Stimulated activated CD4-positive, alpha-beta T cell treated with anti-CD3 and anti-CD28 coated beads, Interleukin-4, amount 100 ng/mL, for 4 hours (primary cell): ENCODE measurements around the gene FAM180A.

Experiments
- DNase-seq, 2 experiments: peaks; one replicate each; pipeline ENCODE4 v3.0.0-alpha.2; 2020

Gene FAM180A

DNA sequence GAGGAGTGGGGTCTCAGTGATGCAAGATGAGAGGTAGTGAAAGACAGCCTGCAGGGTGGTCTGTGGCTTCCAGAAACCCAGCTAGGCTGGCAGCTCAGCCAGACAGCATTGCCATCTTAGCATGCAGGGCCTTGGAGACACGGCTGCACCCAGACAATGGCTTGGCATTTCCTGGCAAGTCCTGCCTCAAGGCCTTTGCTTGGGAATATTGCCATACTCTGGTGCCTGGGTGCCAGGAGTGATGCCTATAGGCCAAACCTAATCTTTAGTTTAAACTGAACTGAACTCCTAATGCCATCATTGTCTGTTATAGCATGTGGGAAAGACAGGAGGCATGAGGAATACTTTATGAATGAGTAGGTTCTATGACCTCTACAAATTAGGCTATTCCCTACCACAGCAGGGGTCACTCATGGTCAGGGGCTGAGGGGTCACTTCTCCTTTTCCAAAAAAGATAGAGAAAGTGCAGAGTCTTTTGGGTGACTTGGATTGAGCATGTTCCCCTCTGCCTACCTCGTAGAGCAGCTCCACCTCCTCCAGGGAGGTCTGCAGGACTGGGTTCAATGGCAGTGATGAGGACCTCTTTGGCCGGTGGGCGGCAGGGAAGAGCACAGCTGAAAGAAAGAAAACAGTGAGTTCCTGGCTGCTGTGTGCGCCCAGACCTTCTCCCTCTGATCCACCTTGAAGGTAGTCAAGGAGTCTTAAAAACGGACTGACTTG is 11.9 kb downstream of the FAM180A start:
- DNase-seq = no peak

DNA sequence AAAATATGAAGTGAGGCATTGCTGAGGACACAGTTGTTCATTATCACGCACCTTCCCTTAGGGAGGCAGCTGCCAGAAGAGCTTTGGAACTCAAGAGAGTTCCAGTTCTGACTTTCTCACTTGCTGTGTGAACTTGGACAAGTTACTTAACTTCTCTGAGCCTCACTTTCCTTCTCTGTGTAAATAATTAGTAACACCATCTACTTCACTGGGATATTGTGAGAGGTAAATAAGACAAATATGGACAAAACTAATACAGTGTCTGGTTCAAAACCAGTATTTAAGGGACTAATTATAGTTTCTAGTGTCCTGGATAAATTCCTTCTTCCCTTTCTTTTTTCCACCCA is 14.3 kb downstream of the FAM180A start:
- no peak for DNase-seq

DNA sequence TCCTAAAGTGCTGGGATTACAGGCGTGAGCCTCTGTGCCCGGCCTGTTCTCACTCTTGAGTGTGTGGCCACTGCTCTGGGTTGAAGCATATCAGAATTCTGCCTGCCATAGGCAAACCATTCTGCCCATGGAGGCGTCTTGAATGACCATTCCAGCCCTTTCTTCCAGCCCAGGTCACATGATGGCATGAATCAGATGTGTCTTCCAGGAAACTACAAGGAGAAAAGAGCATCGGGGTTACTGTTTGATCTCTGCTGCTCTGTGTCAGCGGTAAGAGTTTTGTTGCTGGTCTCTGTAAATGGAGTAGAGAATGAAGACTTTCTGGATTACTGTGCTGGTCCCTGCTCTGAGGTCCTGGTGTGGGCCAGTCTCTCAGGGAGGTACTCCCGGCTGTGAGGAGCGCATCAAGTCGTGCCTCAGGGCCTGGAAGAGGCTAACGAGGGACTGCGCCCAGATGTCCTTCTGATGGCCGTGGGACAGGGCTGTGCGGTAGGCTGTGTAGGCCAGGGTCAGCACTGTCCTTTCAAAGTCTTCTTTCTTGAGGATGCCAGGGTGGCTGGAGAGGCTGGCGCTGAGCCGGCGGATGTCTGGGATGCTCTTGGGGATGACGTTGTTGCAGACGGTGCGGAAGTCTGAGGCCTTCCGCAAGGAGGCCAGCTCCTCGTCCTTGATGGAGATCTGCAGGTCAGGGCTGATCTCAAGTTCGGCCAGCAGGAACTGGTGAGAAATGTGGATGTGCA is 14.8 kb downstream of the FAM180A start:
- no peak for DNase-seq

DNA sequence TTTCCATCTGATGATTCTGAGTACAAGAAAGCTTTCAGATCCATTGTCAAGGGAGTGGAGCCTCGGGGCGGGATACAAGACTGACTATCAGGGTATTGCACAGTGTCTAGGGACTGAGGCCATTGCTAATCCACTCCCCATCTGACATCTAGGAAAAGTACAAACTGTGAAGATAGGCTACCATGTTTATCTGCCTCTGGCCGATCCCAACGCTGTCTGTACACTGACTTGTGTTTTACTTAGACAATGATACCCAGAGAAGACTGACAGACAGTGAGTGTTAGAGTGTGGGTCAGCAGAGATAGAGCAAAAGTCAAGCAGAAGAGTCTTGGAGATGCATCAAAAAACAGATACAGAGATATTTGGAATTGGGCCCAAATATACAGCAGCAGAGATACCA is 17.5 kb downstream of the FAM180A start:
- no peak for DNase-seq

DNA sequence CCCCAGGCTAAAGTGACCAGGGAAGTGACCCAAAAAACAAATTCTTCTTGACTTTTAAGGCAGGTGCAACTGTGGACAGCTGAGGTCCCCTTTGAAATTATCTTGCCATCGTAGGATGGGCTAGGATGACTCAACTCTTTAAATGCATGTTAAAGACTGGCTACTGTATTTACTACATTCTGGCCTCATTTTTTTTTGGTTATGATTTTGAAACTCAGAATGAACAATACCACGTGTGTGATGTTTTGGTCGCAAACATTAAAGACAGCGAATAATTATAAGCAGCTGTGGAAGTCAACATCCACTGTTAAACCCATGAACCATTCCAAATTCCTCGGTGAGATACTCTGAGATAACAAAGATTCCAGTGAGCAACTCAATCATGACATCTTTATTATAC is 19.4 kb downstream of the FAM180A start:
- DNase-seq = no peak

DNA sequence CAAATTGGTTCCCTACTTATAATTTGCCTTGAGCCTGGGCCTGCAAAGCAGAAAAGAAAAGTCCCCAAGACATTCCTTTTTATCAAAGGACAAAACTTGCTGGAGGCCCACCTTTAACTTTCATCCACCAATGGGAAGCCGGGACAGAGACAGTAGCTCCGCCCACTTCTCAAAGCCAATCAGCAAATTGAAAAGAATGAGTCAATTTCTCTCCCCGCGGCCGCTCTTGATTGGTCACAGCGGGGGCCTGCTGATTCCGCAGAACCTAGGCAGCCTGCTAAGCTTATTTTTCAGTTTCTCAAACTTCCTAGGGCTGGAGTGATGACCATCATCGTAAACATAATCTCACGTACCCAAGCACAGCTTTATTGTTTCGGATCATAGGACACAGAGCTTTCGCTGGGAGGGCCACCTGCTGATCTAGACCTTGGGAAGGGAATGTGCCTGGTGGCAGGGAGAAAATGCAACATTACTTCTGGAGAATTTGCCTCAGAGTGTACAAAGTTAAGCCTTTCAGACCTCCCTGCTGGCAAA is 20.4 kb downstream of the FAM180A start, which contains the start of gene SLC13A4:
TSS of gene SLC13A4 (minus strand) at position 51 of the 534 bp plus-strand sequence. CDS start 690 bp downstream, outside the sequence.
- DNase-seq = no peak

DNA sequence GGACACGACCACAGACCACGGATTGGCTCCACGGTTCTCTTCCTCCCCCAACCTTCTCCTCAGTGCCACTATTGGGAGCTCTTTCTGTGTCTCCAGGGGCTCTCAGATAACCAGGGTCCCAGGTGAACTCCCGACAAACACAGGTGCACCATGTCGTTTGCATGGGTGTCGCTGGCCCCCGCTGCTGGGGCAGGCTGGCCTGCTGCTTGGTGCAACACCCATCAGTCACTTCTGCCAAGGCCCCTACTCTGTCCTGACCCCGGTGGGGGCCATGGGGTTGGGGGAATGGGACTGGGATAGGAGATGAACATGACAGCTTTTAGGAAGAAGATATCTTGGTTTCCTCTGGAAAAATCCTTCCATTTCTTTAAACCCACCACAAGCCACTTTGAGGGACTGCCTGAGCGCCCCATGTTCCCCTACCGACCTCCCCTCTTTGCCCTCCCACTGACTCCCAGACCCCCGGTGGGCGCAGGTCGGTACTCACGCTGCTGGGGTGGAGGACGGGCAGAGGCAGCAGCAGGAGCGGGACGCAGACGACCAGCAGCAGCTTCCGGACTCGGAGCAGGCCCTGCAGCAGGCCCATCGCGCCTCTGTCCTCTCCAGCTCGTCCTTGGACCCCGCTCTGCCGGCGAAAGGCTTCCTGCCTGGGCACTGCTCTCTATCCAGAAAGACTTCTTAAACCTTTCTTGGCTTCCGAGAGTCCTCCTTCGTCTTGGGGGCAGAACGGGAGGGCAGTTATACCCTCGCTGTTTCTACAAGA is 21.5 kb downstream of the FAM180A start:
- DNase-seq = no peak

DNA sequence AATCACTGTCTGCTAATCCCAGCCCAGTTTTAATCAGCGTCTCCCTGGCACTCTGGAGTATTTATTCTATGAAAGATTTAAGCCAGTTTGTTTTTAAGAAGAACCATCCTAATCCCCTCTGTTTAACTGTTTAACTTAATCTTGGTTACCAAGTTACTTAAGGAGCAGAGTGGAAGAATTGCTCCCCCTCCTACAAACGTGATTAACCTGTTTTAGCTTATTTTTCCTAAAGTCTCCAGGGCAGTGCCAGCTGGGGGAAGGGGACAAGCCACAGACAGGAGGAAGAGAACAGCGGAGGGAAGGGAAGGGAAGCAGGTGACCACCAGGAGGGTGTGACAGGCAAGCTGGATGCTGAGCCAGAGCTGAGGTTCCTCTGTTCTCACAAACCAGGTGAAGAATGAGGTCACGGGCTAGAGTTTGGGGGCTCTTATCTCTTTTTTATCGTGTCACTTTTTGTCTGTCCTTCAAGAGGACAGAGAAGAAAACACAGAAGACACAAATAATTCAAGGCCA is 22.3 kb downstream of the FAM180A start:
- DNase-seq = no peak

DNA sequence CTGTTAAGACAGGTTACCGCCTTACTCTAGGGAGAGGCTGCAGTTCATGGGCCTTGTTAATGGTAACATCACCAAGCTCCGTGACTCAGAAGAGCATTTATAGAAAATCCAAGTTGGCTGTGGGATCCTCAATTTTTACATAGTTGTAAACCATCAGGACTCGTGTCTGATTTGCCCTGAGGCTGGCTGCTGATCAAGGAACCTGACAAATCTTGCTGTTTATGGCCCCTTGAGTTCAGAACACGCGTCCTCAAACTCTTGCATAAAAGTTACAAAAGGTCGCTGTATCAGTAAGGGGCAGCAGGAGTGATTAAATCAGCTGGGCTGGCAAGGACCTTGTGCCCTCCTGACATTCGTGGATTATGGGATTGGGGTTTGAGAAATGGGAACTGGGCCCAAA is 25.2 kb downstream of the FAM180A start:
- DNase-seq = no peak

DNA sequence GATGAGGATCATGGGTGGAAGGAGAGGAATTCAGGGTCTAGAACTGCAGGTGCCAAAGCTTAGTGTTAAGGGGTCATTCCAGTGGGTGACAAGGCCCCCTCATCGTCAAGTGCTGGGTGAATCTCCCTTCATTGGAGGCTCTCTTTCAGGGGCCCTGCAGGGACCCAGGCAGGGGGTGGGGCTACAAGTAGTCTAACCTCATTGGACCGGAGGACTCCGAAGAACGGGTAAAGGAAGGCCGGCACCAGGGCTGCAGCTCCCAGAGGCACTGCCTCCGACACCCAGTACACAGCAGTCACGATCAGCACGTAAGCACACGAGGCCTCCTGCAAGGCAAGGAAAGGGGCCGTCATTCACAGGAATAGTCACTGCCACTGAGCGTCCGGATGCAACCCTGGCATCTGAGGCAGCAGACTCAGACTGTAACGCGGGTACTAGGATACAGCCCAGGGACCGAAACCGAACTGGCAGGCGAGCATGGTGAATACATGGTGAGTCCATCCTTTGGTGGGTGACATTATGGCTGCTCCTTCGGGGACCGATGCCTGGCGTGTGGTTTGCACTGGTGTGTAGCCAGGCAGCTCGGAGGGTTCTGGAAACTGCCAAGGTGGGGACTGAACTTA is 27.3 kb downstream of the FAM180A start:
- DNase-seq = no peak

DNA sequence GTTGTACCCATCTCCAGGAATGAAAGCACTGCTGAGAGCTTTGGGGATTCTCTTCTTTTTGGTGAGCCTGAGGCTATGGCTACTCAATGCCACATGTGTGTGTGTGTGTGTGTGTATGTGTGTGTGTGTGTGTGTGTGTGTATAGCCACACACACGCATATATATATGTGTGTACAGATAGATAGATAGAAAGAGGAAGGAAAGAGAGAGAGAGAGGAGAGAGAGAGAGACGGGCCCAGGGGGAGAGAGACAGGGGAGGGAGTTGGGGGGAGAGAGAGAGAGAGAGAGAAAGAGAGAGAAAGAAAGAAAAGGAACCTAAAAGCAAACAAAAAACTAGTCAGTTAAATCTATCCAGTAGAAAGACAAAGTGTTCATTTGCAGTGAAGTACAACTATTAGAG is 28.9 kb downstream of the FAM180A start:
- no peak for DNase-seq

DNA sequence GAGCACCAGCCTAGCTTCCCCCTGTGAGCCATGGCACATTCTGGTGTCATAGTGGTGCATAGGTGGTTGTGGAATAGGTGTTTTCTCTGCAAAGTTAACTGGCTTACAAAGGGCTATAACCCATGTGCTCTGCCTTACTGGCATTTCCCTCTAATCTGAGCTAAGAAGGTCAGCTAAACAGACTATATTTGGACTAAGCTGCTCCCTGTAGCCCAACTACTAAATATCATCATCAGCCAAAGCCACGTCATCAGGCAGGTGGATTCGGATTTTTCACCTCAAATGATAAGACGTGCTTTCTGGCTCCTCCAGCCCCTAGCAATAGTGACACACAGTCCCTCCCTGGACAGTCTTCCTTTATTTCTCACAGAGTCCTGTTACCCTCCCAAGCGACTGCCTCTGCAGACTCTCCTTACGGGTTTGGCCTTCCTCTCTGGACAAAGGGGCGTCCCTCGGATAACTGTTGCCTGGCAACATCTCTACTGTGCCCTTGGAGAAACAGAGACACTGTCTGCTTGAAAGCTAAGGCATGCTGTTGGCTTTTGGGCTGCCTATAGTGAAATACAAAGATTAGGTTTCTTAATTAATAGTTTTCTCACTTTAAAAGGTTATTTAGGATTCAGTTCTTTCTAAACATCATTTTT is 29.7 kb downstream of the FAM180A start:
- DNase-seq = no peak

DNA sequence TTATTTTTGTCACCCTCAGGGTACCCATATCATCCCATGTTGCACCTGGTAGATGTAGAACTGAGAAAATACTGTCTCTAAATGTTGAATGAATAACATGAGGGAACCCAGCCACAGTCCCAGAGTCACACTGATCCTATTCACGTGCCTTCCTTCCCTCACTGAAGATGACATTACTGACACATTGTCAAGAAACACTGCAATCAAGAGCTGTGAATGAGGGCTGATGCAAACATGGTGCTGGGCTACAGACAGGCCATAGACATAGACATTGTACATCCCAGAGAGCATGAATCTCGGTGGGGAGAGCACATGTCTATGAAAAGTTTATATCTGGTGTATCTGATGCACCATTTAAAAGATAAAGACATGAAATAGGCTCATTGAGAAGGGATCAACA is 30.4 kb downstream of the FAM180A start:
- DNase-seq = no peak

DNA sequence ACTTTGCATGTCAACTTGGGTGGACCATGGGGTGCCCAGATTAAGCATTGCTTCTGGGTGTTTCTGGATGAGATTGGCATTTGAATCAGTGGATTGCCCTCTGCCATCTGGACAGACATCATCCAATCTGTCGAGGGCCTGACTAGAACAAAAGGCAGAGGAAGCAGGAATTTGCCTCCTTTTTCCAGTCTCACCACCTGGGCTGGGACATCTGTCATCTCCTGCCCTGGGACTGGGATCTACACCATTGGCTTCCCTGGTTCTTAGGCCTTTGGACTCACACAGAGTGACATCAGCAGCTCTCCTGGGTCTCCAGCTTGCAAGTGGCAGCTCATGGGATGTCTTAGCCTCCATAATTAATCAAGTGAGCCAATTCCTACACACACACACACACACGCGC is 30.9 kb downstream of the FAM180A start:
- DNase-seq = no peak

DNA sequence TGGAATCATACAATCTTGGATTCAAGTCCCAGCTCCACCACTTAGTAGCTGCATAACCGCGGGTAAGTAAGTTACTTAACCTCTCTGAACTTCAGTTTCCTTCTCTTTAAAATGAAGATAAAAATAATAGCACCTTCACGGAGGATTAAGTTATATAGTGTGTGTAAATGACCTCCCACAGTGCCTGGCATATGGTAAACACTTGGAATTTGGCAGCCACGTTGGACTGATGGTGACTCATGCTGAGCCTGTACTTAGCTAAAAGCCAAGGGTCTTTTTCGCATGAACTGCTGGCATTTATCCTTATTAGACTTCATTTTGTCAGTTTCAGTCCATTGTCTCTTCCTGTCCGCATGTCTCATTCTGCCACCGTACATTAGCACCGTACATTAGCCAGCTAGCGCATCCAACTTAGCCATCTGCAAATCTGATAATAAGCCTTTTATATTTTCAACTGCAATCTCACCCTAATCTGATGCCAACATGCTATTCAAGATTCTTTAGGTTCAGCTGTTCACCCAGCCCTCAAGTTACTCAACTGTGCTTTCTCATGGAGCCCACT is 31.9 kb downstream of the FAM180A start:
- DNase-seq = no peak

DNA sequence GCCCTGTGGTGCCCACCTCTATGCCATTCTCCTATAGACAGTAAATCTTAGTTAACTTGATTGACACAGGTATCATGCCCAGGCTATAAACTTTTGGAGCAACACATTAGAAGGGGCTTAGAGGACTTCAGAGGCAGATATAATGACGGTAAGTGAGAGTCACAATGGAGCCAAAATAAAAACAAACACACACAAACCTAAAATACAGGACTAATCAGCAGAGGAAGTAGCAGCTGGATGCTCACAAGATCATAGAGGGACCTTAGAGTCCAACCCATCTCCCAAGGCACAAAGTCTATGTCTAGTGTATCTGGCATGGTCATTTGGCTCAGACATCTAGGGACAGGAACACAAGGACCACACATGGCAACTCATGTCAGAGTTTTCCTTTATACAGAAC is 32.9 kb downstream of the FAM180A start:
- no peak for DNase-seq

DNA sequence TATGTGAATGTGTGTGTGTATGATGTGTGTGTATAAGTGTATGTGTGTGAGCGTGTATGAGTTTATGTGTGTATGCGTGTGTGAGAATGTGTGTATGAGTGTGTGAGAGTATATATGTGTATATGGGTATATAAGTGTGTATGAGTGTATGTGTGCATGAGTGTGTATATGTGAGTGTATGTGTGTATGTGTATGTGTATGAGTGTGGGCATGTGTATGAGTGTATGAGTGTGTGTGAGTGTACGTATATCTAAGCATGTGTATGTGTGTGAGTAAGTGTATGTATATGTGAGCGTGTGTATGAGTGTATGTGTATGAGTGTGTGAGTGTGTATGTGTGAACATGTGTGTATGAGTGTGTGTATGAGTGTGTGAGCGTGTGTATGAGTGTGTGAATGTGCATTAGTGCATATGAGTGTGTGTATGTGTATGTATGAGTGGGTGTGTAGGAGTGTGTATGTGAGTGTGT is 33.5 kb downstream of the FAM180A start:
- no peak for DNase-seq

DNA sequence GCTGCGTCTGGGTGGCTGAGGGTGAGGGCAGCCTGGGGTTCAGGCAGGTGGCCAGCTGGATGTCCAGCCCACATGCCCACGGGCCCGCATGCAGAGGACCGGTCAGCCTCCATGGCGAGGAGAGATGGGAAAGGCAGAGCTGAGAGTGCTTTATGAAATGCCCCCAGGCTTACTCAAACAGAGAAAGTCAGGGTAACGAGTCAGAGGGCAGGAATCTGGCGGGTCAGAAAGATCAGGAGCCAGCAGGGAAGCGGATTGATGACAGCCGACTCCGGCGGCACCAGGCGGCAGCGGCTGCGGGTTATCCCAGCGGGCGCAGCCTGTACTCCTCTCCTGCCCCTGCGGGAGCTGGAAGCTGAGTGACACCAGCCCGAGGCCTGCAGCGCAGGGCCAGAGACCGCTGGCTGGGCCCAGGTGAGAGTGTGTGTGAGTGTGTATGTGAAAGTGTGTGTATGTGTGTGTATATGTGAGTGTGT is 34.0 kb downstream of the FAM180A start:
- DNase-seq = no peak

DNA sequence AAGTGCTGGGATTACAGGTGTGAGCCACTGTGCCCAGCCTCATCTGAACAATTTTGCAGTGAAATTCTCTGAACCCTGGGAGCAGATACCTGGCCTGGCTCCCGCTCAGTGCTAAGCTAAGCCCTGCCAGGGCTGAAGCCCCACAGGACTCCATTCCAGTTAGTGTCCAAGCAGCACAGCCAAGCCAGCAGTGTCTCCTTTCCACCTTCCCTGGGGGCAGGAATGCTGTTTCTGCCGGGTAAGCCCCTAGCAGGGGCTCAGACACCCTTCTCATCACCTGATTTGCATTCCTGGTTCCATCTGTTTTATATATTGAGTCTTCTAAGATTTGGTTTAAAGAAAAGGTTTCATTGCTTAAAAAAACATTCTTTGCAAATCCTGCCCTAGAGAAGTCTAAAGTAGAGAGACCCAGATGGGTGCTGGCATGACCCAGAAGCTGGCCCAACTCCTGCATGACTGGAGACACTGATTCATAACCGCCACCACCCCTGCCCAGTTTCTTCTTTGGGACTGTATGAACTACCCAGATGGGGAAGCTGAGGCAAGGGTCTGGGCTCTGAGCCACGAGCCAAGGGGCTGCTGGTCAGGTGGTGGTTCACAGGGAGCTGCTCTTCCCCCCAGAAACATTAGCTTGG is 34.7 kb downstream of the FAM180A start:
- no peak for DNase-seq

DNA sequence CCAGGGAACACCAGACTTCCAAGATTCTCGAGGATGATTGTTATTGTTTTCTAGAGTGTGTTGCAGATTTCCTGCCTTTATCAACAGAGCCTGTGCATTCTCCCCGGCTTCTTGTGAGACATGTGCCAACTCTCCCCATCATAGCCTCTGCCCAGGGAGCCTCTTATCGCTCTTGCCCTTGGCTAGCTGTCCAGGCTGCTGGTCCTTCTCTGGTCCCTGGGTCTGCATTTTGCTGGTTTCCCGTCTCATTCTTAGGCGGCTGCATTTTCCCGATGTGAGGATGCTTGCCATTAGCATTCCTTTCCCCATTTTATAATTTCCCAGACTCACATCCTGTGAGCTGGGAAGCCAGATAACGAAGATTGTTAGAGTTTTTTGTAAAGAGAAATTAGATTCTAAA is 35.8 kb downstream of the FAM180A start:
- DNase-seq = no peak

DNA sequence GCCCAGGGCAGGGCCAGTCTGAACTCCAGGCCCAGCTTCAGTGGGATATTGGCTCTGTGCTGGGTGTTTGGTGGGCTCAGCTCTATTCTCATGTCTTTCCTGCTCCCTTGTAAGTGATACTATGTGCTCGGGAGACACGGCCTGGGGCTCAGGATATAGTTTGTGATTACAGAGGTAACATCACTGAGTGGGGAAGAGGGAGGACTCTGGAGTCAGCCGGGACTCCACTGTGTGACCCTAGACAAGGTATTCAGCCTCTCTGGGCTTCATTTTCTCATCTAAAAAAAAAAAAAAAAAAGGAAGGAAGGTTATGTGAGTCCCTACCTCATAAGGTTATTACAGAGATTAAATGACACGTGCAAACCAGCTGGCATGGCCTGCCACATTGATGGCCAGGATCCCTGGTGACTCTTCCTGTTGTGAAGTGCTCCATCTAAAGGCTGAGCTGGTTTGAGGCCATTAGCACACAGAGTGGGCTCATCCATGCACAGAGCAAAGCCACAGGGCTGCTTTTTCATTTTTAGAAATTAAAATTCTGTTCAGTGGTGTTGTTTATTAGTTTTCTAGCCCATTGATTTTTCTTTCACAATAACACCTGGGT is 36.3 kb downstream of the FAM180A start:
- no peak for DNase-seq
